Neuron (in vitro differentiated cells): ENCODE results near the gene CDYL2.
"Not testable (repeated sequence)": the region's sequence is repeated elsewhere in the genome, so short reads cannot be mapped to it uniquely, and the experiment has no call there.

Source experiments
- H2AFZ ChIP-seq: one replicate; pipeline ENCODE4 v1.6.1; 2013; ENCODE audit warnings: low read depth, mild to moderate bottlenecking, inconsistent platforms, low read length, moderate library complexity
- H3K27me3 ChIP-seq: one replicate; pipeline ENCODE4 v1.6.1; 2013; ENCODE audit warnings: low read length; ENCODE audit not compliant: insufficient read depth
- H3K36me3 ChIP-seq: one replicate; pipeline ENCODE4 v1.6.1; 2013; ENCODE audit warnings: low read length; ENCODE audit not compliant: insufficient read depth
- H3K4me1 ChIP-seq: one replicate; pipeline ENCODE4 v1.6.1; 2013; ENCODE audit warnings: low read length; ENCODE audit not compliant: insufficient read depth
- H3K4me3 ChIP-seq: 2 replicates; pipeline ENCODE4 v1.5.1; 2013; ENCODE audit warnings: mild to moderate bottlenecking, low read length, moderate library complexity
- H3K9me3 ChIP-seq: one replicate; pipeline ENCODE4 v1.6.1; 2013; ENCODE audit warnings: low read length

Gene CDYL2

DNA sequence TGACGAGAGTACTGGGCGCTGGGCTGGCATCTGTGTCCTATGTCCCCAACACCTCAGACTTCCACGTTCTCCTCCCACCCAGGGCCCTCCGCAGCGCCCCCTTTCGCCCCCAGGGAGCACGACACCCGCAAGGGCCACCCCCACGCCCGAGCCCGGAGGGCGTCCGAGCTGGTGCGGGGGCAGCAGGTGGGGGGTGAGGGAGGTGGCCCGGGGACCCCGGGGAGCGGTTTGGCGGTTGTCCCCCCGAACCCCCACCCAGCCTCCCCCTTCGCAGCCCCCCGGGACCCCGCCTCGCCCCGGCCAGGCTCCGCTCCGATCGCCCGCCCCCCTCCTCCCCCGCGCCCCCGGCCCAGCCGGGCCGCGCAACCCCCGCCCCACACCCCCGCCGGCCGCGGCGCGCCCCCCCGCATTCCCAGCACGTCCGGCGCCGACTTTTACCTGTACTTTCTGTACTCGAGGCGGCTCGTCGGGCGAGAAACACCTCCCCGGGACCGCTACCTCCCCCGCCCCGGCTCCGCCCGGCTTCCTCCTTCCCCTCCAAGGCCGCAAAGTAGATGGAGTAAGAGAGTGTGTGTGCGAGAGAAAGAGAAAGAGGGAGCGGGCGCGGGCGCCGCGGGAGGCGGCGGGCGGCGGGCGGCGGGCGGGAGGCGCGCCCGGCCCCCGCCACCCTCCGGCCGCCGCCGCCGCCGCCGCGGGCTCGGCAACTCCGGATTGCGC is 901 bp downstream of the CDYL2 start:
- Histone ChIP-seq H3K4me3 (peak overlapping the region; percentile 47), H3K4me1 (no peaks in the 10 kb centered on the region), H3K27me3 (peaks cover 32% of the 10 kb centered on the region), H3K9me3 (no peaks in the 10 kb centered on the region), H3K36me3 (no peaks in the 10 kb centered on the region), H2AFZ (no peak overlapping the region)

GRCh38 chr16:80802902-80803301 is 1.5 kb downstream of the CDYL2 start:
- Histone ChIP-seq H3K4me3 (no peak overlapping the region), H3K36me3 (no peaks in the 10 kb centered on the region), H3K9me3 (no peaks in the 10 kb centered on the region), H3K4me1 (no peaks in the 10 kb centered on the region), H3K27me3 (peaks cover 32% of the 10 kb centered on the region), H2AFZ (no peak overlapping the region)

- Histone ChIP-seq H3K9me3 (no peaks in the 10 kb centered on the region), H2AFZ (no peak overlapping the region), H3K27me3 (peaks cover 32% of the 10 kb centered on the region), H3K4me1 (no peaks in the 10 kb centered on the region), H3K4me3 (no peak overlapping the region), H3K36me3 (no peaks in the 10 kb centered on the region)
These were observed 2.3 kb downstream of the CDYL2 start for GRCh38 chr16:80802138-80802537.

DNA sequence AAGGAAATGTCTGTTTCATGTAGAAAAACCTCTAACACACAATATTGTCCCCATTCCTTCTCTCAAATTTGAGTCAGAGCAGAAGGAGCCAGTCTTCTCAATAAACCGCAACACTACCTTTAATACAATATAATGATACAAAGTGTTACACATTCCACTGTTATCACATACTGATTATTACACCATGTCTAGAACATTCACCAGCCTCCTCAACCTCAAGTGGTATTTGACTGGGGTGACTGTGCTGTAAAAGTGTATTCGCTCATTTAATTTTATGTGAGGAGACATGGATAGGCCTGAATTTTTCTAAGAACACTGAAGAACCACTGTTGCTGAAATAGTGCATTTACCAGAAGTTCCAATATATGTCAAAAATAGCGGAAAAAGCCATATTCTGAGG is 10.3 kb downstream of the CDYL2 start:
- Histone ChIP-seq H3K27me3 (no peaks in the 10 kb centered on the region), H3K4me3 (no peak overlapping the region), H3K36me3 (no peaks in the 10 kb centered on the region), H3K4me1 (no peaks in the 10 kb centered on the region), H2AFZ (no peak overlapping the region), H3K9me3 (no peaks in the 10 kb centered on the region)

DNA sequence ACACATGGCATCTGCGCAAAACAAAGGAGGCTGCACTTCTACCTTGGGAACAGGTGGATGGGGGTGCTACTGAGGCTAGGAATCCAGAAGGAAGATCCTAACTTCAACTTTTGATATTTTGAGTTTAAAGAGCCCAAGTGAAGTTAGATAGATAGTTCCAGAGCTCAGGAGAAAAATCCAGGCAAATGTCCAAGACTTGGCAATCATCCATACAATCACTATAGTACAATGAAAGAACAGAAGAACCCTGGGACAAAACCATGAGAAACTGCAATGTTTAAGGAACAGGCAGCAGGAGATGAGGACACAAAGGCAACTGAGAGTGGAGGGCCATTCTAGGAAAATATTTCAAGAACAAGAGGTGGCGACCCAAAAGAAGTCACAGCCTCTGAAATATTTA is 12.4 kb downstream of the CDYL2 start:
- Histone ChIP-seq H3K36me3 (no peaks in the 10 kb centered on the region), H2AFZ (no peak overlapping the region), H3K4me3 (no peak overlapping the region), H3K27me3 (no peaks in the 10 kb centered on the region), H3K4me1 (no peaks in the 10 kb centered on the region), H3K9me3 (no peaks in the 10 kb centered on the region)

GRCh38 chr16:80791411-80791810 is 13.0 kb downstream of the CDYL2 start:
- Histone ChIP-seq H3K4me3 (no peak overlapping the region), H3K27me3 (no peaks in the 10 kb centered on the region), H3K4me1 (no peaks in the 10 kb centered on the region), H3K36me3 (no peaks in the 10 kb centered on the region), H2AFZ (no peak overlapping the region), H3K9me3 (no peaks in the 10 kb centered on the region)

- H3K36me3 ChIP-seq = no peaks in the 10 kb centered on the region
- no peaks in the 10 kb centered on the region for H3K4me1 ChIP-seq
These were observed 13.6 kb downstream of the CDYL2 start for GRCh38 chr16:80790751-80791150.

GRCh38 chr16:80788027-80788426 is 16.4 kb downstream of the CDYL2 start:
- no peaks in the 10 kb centered on the region for H3K9me3 ChIP-seq
- no peaks in the 10 kb centered on the region for H3K4me1 ChIP-seq
- H3K27me3 ChIP-seq = no peaks in the 10 kb centered on the region
- H3K36me3 ChIP-seq = no peaks in the 10 kb centered on the region
- H2AFZ ChIP-seq = no peak overlapping the region
- no peak overlapping the region for H3K4me3 ChIP-seq

More at GRCh38 chr16:80790751-80791150, 13.6 kb downstream of the CDYL2 start:
- Histone ChIP-seq H3K27me3 (no peaks in the 10 kb centered on the region), H3K9me3 (no peaks in the 10 kb centered on the region), H3K4me3 (no peak overlapping the region), H2AFZ (no peak overlapping the region)

- H2AFZ ChIP-seq, H3K9me3 ChIP-seq, H3K4me1 ChIP-seq, H3K27me3 ChIP-seq, H3K4me3 ChIP-seq, H3K36me3 ChIP-seq: not testable (repeated sequence)
These were observed 17.8 kb downstream of the CDYL2 start for GRCh38 chr16:80786561-80786960.

DNA sequence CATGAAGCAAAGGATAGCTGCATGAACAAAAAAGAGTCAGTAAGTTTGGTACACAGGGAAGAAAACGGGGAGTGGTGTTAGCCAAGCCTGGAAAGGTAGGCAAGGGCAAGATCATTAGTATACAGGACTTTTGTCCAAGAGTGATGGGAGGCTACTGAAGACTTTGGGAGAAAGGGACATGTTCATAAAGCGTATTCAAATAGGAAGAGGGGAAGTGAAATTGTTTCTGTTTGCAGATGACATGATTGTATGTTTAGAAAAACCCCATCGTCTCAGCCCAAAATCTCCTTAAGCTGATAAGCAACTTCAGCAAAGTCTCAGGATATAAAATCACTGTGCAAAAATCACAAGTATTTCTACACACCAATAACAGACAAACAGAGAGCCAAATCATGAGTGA is 19.4 kb downstream of the CDYL2 start:
- H3K36me3 ChIP-seq = no peaks in the 10 kb centered on the region
- no peak overlapping the region for H2AFZ ChIP-seq
- H3K9me3 ChIP-seq = no peaks in the 10 kb centered on the region
- no peak overlapping the region for H3K4me3 ChIP-seq
- H3K4me1 ChIP-seq = no peaks in the 10 kb centered on the region
- H3K27me3 ChIP-seq = no peaks in the 10 kb centered on the region

- Histone ChIP-seq H3K4me3 (no peak overlapping the region), H3K4me1 (no peaks in the 10 kb centered on the region), H3K27me3 (no peaks in the 10 kb centered on the region), H2AFZ (no peak overlapping the region), H3K36me3 (no peaks in the 10 kb centered on the region), H3K9me3 (no peaks in the 10 kb centered on the region)
These were observed 25.7 kb downstream of the CDYL2 start for GRCh38 chr16:80778703-80779102.

DNA sequence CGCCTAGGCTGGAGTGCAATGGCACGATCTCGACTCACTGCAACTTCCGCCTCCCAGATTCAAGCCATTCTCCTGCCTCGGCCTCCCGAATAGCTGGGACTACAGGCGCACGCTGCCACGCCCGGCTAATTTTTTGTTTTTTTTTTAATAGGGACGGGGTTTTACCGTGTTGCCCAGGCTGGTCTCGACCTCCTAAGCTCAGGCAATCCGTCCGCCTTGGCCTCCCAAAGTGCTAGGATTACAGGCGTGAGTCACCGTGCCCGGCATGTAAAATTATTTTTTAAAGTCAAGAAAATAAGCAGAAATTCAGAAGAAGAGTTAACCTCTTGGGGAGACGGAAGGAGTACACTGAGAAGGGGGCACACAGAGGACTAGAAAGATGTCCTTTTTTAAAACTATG is 27.5 kb downstream of the CDYL2 start:
- Histone ChIP-seq H3K36me3 (no peaks in the 10 kb centered on the region), H3K27me3 (no peaks in the 10 kb centered on the region), H3K9me3 (no peaks in the 10 kb centered on the region), H2AFZ (no peak overlapping the region), H3K4me1 (no peaks in the 10 kb centered on the region), H3K4me3 (no peak overlapping the region)

- Histone ChIP-seq H3K4me1 (no peaks in the 10 kb centered on the region), H3K9me3 (no peaks in the 10 kb centered on the region), H3K27me3 (no peaks in the 10 kb centered on the region), H3K4me3 (no peak overlapping the region), H3K36me3 (no peaks in the 10 kb centered on the region), H2AFZ (no peak overlapping the region)
These were observed 28.9 kb downstream of the CDYL2 start for GRCh38 chr16:80775450-80775849.

GRCh38 chr16:80766798-80767197 is 37.6 kb downstream of the CDYL2 start:
- no peak overlapping the region for H2AFZ ChIP-seq
- H3K9me3 ChIP-seq = no peaks in the 10 kb centered on the region
- H3K4me3 ChIP-seq = no peak overlapping the region
- no peaks in the 10 kb centered on the region for H3K4me1 ChIP-seq
- no peaks in the 10 kb centered on the region for H3K36me3 ChIP-seq
- H3K27me3 ChIP-seq = no peaks in the 10 kb centered on the region
